Esophagus muscularis mucosa (tissue), 4 donors: ENCODE measurements around the gene ITGB3BP. TPM values are rescaled to one million over a fixed set of nuclear protein-coding genes. Genes with fewer than 3 reads are reported as not detected.

Source experiments
- DNase-seq: peaks from one replicate; pipeline ENCODE4 v3.0.0-alpha.2; 2017; ENCODE audit errors: extremely low spot score
- H3K27ac ChIP-seq, 4 donors: fragments of 200-600 bp; sonication (generic); replicated peaks in 1 of 4; 1 replicate in 3 of 4; 2 replicates in 1 of 4; pipeline ENCODE4 v1.5.1; 2016 to 2019; ENCODE audit warnings: mild to moderate bottlenecking in 1 of 4
- H3K27me3 ChIP-seq, 4 donors: fragments of 200-600 bp; sonication (generic); one replicate each; pipeline versions ENCODE4 v1.5.1 to v1.6.0; 2016 to 2019
- H3K36me3 ChIP-seq, 4 donors: fragments of 200-600 bp; sonication (generic); one replicate each; pipeline ENCODE4 v1.5.1; 2016 to 2019
- H3K4me1 ChIP-seq, 4 donors: fragments of 200-600 bp; sonication (generic); one replicate each; pipeline ENCODE4 v1.5.1; 2016 to 2019
- H3K4me3 ChIP-seq, 4 donors: fragments of 200-600 bp; sonication (generic); 1 replicate in 2 of 4; 2 replicates in 2 of 4; pipeline ENCODE4 v1.5.1; 2016 to 2019; ENCODE audit warnings: mild to moderate bottlenecking in 4 of 4, moderate library complexity in 1 of 4
- H3K9me3 ChIP-seq, 4 donors: fragments of 200-600 bp; sonication (generic); 1 replicate in 3 of 4; 2 replicates in 1 of 4; pipeline ENCODE4 v1.5.1; 2016 to 2019
- CTCF ChIP-seq, 3 experiments: fragments of 200-600 bp in 2 of 3; fragments of 450-650 bp in 1 of 3; sonication (generic) in 2 of 3; IDR thresholded peaks; one replicate each; pipeline ENCODE4 v1.5.1; 2017 to 2019; ENCODE audit warnings: antibody characterized with exemption in 3 of 3, mild to moderate bottlenecking in 2 of 3, moderate library complexity in 1 of 3
- EP300 ChIP-seq: sonication (generic); formaldehyde crosslinking; IDR thresholded peaks from one replicate; pipeline ENCODE4 v1.6.1; 2017; ENCODE audit warnings: antibody characterized with exemption
- POLR2A ChIP-seq: fragments of 450-650 bp; IDR thresholded peaks from one replicate; pipeline ENCODE4 v1.6.1; 2017; ENCODE audit warnings: antibody characterized with exemption, moderate library complexity, mild to moderate bottlenecking, low read depth
- POLR2AphosphoS5 ChIP-seq, 2 donors: sonication (generic); formaldehyde crosslinking; IDR thresholded peaks; one replicate each; pipeline ENCODE4 v1.6.1; 2017; ENCODE audit warnings: antibody characterized with exemption in 2 of 2
- WGBS: methylation state at CpG from one replicate; pipeline ENCODE4 v1.1.5; 2018; 5-methylcytosine and 5-hydroxymethylcytosine counted together
- intact Hi-C: fragments of 100-400 bp; cut with DNase I; formaldehyde crosslinking; loops from one replicate; pipeline ENCODE4 v1.15.1; 2023
- total RNA-seq, 4 donors: library from RNA; depleted of rRNA; stranded (reverse); fragments of >200 nt; gene quantifications; one replicate each; pipeline versions ENCODE4 v1.1.0 to v1.2.1, GENCODE V29; 2016

Gene ITGB3BP
- total RNA-seq, 4 donors from 2014 or later: 6.8 to 38.2 (median 11.1) TPM

DNA sequence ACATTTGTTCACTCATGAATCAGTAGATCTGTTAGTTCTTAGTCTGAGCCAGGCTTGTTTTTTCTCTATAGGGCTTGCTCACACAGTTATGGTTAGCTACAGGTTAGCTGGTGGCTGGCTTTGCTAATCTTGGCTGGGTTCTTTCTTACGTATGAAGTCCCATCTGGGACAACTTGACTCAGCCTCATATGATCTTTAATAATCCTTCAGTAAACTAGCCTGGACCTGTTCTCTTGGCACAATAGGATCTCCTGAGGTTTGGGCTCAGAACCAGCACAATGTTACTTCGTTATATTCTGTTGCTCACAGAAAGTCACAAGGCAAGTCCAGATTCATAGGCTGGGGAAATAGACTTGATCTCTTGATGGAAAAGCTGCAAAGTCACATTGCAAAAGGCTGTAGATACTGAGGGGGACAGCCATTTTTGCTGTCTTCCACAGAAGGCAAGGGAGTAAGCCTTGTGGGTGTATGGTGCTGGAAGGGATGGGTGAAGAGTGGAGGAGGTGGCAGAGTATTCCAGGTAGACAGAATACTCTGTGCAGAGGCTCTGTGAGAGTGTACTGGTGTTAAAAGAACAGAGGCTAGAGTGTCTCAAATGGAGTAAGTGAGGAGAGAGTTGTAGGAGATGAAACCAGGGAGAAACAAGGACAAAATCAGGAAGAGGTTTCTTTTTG lies 24.7 kb upstream of the ITGB3BP start:
- no peaks in the 10 kb centered on the region for H3K4me1 ChIP-seq
- no peak for DNase-seq
- H3K27ac ChIP-seq: no peak overlapping the region
- no peak for TF ChIP-seq POLR2A
- no peak for TF ChIP-seq EP300
- no peak for TF ChIP-seq POLR2AphosphoS5 (IDR thresholded peaks at IDR 0.05)
- no peak for TF ChIP-seq CTCF (IDR thresholded peaks at IDR 0.05)
- H3K36me3 ChIP-seq: peaks cover 0 to 49% (median 11%) of the 10 kb centered on the region in 4 donors
- intact Hi-C loops: no loop called here
- WGBS: 66% methylated on average over 2 of the region's 2 CpGs
- H3K27me3 ChIP-seq: no peaks in the 10 kb centered on the region
- no peaks in the 10 kb centered on the region for H3K9me3 ChIP-seq
- H3K4me3 ChIP-seq: no peak overlapping the region

- Histone ChIP-seq H3K9me3 (no peaks in the 10 kb centered on the region), H3K27me3 (no peaks in the 10 kb centered on the region), H3K4me1 (no peaks in the 10 kb centered on the region), H3K36me3 (peaks cover 0 to 49% (median 8%) of the 10 kb centered on the region in 4 donors), H3K27ac (no peak overlapping the region), H3K4me3 (no peak overlapping the region)
- intact Hi-C loops: no loop called here
- TF ChIP-seq POLR2A: no peak
- no peak for TF ChIP-seq EP300
- no peak for TF ChIP-seq POLR2AphosphoS5 (IDR thresholded peaks at IDR 0.05)
- no peak for TF ChIP-seq CTCF (IDR thresholded peaks at IDR 0.05)
- DNase-seq: no peak
Observed at GRCh38 chr1:63545780-63546179, 22.8 kb upstream of the ITGB3BP start.

GRCh38 chr1:63537940-63538339 lies 14.9 kb upstream of the ITGB3BP start:
- no peak for DNase-seq
- intact Hi-C loops: loop anchor here (5.0 to 10.0 kb wide), 2 partner anchors 71 to 213 kb away; partner anchors contain the start of gene FOXD3
- Histone ChIP-seq H3K9me3 (no peaks in the 10 kb centered on the region), H3K27me3 (no peaks in the 10 kb centered on the region), H3K4me1 (no peaks in the 10 kb centered on the region), H3K36me3 (peaks cover 0 to 32% (median 10%) of the 10 kb centered on the region in 4 donors), H3K4me3 (no peak overlapping the region), H3K27ac (no peak overlapping the region)
- TF ChIP-seq POLR2A (no peak), CTCF (IDR thresholded peaks at IDR 0.05) (peak in 2 of 3 experiments; percentile 57 to 59)
- whole genome bisulfite sequencing: 65% methylated on average over 1 of the region's 1 CpG

- peaks cover 0 to 39% (median 14%) of the 10 kb centered on the region in 4 donors for H3K36me3 ChIP-seq
- TF ChIP-seq CTCF (IDR thresholded peaks at IDR 0.05): no peak
- TF ChIP-seq POLR2AphosphoS5 (IDR thresholded peaks at IDR 0.05): no peak
- TF ChIP-seq POLR2A: no peak
- TF ChIP-seq EP300: no peak
- 85% methylated on average over 2 of the region's 2 CpGs for WGBS
- no peak overlapping the region for H3K27ac ChIP-seq
- intact Hi-C loops: loop anchor here (5.0 to 10.0 kb wide), 2 partner anchors 70 to 212 kb away; partner anchors contain the start of gene FOXD3
- H3K4me1 ChIP-seq: no peaks in the 10 kb centered on the region
- no peak overlapping the region for H3K4me3 ChIP-seq
- H3K9me3 ChIP-seq: no peaks in the 10 kb centered on the region
- no peak for DNase-seq
- H3K27me3 ChIP-seq: no peaks in the 10 kb centered on the region
Observed at GRCh38 chr1:63537006-63537405, 14.0 kb upstream of the ITGB3BP start.

- Histone ChIP-seq H3K9me3 (no peaks in the 10 kb centered on the region), H3K4me1 (no peaks in the 10 kb centered on the region)
Observed at GRCh38 chr1:63534406-63534805, 11.4 kb upstream of the ITGB3BP start.

More at GRCh38 chr1:63534406-63534805, 11.4 kb upstream of the ITGB3BP start:
- peaks cover 0 to 40% (median 14%) of the 10 kb centered on the region in 4 donors for H3K36me3 ChIP-seq
- no peak for TF ChIP-seq POLR2AphosphoS5 (IDR thresholded peaks at IDR 0.05)
- no peak overlapping the region for H3K4me3 ChIP-seq
- H3K27ac ChIP-seq: no peak overlapping the region
- no peaks in the 10 kb centered on the region for H3K27me3 ChIP-seq
- DNase-seq: no peak
- intact Hi-C loops: loop anchor here (10.0 kb wide), 1 partner anchor 210 kb away; the partner anchor contains the start of gene FOXD3
